Suprapubic skin (tissue), 4 donors: ENCODE results near the gene GTSE1.
"Not testable (repeated sequence)": the region's sequence is repeated elsewhere in the genome, so short reads cannot be mapped to it uniquely, and the experiment has no call there.

ENCODE experiments used
- POLR2A ChIP-seq, 2 donors: fragments of 450-650 bp; IDR thresholded peaks; one replicate each; pipeline ENCODE4 v1.6.1; 2017; ENCODE audit warnings: antibody characterized with exemption in 2 of 2, mild to moderate bottlenecking in 2 of 2, moderate library complexity in 2 of 2
- POLR2AphosphoS5 ChIP-seq, 3 donors: sonication (generic); formaldehyde crosslinking; IDR thresholded peaks; one replicate each; pipeline ENCODE4 v1.6.1; 2017; ENCODE audit warnings: antibody characterized with exemption in 3 of 3
- TF ChIP-seq, protein P1 (sequence below), 2 donors: fragments of 200-600 bp in 1 of 2; fragments of 450-650 bp in 1 of 2; sonication (generic) in 1 of 2; IDR thresholded peaks; one replicate each; pipeline ENCODE4 v1.5.1; 2016 to 2019; ENCODE audit warnings: antibody characterized with exemption in 2 of 2, mild to moderate bottlenecking in 1 of 2, moderate library complexity in 1 of 2

GRCh38 chr22:46264520-46264919 lies 32.1 kb upstream of the GTSE1 start:
- TF ChIP-seq, protein P1, sequence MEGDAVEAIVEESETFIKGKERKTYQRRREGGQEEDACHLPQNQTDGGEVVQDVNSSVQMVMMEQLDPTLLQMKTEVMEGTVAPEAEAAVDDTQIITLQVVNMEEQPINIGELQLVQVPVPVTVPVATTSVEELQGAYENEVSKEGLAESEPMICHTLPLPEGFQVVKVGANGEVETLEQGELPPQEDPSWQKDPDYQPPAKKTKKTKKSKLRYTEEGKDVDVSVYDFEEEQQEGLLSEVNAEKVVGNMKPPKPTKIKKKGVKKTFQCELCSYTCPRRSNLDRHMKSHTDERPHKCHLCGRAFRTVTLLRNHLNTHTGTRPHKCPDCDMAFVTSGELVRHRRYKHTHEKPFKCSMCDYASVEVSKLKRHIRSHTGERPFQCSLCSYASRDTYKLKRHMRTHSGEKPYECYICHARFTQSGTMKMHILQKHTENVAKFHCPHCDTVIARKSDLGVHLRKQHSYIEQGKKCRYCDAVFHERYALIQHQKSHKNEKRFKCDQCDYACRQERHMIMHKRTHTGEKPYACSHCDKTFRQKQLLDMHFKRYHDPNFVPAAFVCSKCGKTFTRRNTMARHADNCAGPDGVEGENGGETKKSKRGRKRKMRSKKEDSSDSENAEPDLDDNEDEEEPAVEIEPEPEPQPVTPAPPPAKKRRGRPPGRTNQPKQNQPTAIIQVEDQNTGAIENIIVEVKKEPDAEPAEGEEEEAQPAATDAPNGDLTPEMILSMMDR (IDR thresholded peaks at IDR 0.05) = not testable (repeated sequence)
- not testable (repeated sequence) for TF ChIP-seq POLR2A, POLR2AphosphoS5 (IDR thresholded peaks at IDR 0.05)
